Activated CD8-positive, alpha-beta T cell treated with anti-CD3 and anti-CD28 coated beads for 36 hours (primary cell): ENCODE measurements around the gene KCNIP4. TPM values are rescaled to one million over a fixed set of nuclear protein-coding genes. Genes with fewer than 3 reads are reported as not detected.

Experiments used
- ATAC-seq: fragments of 200-7000 bp; cut with Tn5 transposase; one replicate; pipeline ENCODE4 v1.10.0; 2021; ENCODE audit warnings: mild to moderate bottlenecking, moderate library complexity
- CTCF ChIA-PET: fragments of 350-600 bp; sonication (Branson Sonifier 250); formaldehyde crosslinking; loops from one replicate; lab custom pipeline; 2021; ENCODE audit warnings: antibody characterized with exemption; lab: Charles Lee
- POLR2A ChIA-PET: fragments of 350-600 bp; sonication (Branson Sonifier 250); formaldehyde crosslinking; loops from one replicate; lab custom pipeline; 2021; ENCODE audit warnings: antibody characterized with exemption; lab: Charles Lee
- DNase-seq: peaks from one replicate; pipeline ENCODE4 v3.0.0-alpha.2; 2020
- H3K27ac Mint-ChIP-seq: one replicate; pipeline ENCODE4 v1.8.0; 2021; ENCODE audit warnings: mild to moderate bottlenecking, mixed read lengths
- H3K27me3 Mint-ChIP-seq: one replicate; pipeline ENCODE4 v1.8.0; 2021; ENCODE audit warnings: mixed read lengths
- H3K36me3 Mint-ChIP-seq: one replicate; pipeline ENCODE4 v1.8.0; 2021; ENCODE audit warnings: low read depth, mixed read lengths
- H3K4me1 Mint-ChIP-seq: one replicate; pipeline ENCODE4 v1.8.0; 2021; ENCODE audit warnings: low read depth, mixed read lengths
- H3K4me3 Mint-ChIP-seq: one replicate; pipeline ENCODE4 v1.8.0; 2021; ENCODE audit warnings: mild to moderate bottlenecking, moderate library complexity, mixed read lengths
- H3K9me3 Mint-ChIP-seq: one replicate; pipeline ENCODE4 v1.8.0; 2021; ENCODE audit warnings: mixed read lengths
- CTCF ChIP-seq: fragments of 200-600 bp; IDR thresholded peaks from one replicate; pipeline ENCODE4 v1.8.0; 2022; ENCODE audit warnings: antibody characterized with exemption, mild to moderate bottlenecking
- intact Hi-C: fragments of 100-400 bp; cut with micrococcal nuclease; formaldehyde crosslinking; loops from one replicate; pipeline ENCODE4 v1.10.0; 2022
- total RNA-seq, 2 experiments: library from RNA; stranded (reverse); gene quantifications; one replicate each; pipeline ENCODE4 v1.2.3, GENCODE V29; 2021

Gene KCNIP4
- total RNA-seq, 2 experiments from 2014 or later, result not detected

DNA sequence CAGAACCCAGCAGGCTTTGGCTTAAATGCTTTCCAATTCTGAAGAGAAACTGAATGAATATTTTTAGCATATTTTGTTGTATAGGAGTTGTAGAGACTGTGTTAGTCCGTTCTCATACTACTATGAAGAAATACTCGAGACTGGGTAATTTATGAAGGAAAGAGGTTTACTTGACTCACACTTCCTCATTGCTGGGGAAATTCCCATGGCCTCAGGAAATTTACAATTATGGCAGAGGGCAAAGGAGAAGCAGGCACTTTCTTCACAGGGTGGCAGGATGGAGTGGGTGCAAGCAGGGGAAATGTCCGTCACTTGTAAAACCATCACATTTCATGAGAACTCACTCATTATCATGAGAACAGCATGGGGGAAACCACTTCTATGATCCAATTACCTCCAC lies 956.6 kb downstream of the KCNIP4 start:
- POLR2A ChIA-PET, result no interaction called here
- no peak for ATAC-seq

GRCh38 chr4:20987191-20987590 lies 961.4 kb downstream of the KCNIP4 start:
- no peaks in the 10 kb centered on the region for H3K36me3 Mint-ChIP-seq
- intact Hi-C loops, result no loop called here
- DNase-seq (no peak), ATAC-seq (no peak)
- H3K4me1 Mint-ChIP-seq, result no peaks in the 10 kb centered on the region
- ChIA-PET CTCF (no interaction called here), POLR2A (no interaction called here)
- peaks cover 1% of the 10 kb centered on the region for H3K9me3 Mint-ChIP-seq
- no peak for TF ChIP-seq CTCF
- H3K27me3 Mint-ChIP-seq, result peaks cover 3% of the 10 kb centered on the region
- H3K27ac Mint-ChIP-seq, result no peak overlapping the region
- no peak overlapping the region for H3K4me3 Mint-ChIP-seq

More for the DNA sequence above, 956.6 kb downstream of the KCNIP4 start:
- CTCF ChIA-PET, result no interaction called here
- peaks cover 1% of the 10 kb centered on the region for H3K9me3 Mint-ChIP-seq
- H3K27ac Mint-ChIP-seq, result no peak overlapping the region
- TF ChIP-seq CTCF, result no peak
- DNase-seq, result no peak
- H3K36me3 Mint-ChIP-seq, result no peaks in the 10 kb centered on the region
- H3K27me3 Mint-ChIP-seq, result no peaks in the 10 kb centered on the region
- no peak overlapping the region for H3K4me3 Mint-ChIP-seq
- no peaks in the 10 kb centered on the region for H3K4me1 Mint-ChIP-seq
- intact Hi-C loops, result no loop called here

GRCh38 chr4:20984576-20984836 lies 964.1 kb downstream of the KCNIP4 start:
- intact Hi-C loops, result no loop called here
- no peak overlapping the region for H3K27ac Mint-ChIP-seq

DNA sequence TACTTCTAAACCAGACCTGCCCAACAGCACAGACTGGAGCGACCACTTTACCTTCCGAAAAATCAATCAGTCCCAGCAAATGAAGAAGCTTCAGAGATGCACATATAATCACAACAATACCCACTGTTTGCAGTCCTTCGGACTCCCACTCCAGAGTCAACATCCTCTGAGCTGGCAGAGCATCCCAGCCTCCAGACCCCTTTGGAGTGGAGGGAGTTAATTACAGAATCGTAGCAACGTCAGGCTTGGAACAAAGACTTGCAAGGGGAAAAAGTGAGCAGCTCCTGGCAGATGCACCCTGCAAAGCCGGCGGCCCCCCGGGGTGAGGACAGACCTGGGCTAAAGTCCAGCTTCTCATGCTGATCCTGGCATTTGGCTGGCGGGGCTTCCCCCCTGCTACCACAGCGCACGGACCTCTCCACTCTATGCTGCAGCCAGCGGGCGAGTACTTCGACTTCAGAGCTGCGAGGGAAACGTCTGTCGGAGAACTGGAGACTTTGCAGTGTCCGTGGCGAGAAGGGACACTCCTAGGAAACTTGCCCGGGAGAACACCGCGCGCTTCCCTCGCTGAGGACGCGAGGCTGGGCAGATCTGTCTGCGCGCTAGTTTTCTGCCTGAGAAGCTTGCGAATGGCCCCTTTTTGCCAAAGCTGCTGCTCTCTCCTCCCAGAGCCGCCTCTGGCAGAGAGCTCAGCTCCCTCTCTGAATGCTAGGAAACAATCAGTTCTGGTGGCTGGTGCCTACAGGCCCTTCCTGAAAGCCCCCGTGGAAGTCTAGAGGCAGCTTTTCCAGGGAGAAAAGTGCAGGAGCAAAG lies 964.6 kb downstream of the KCNIP4 start:
- intact Hi-C loops, result no loop called here
- Mint-ChIP-seq H3K9me3 (peaks cover 1% of the 10 kb centered on the region), H3K4me3 (no peak overlapping the region), H3K27ac (no peak overlapping the region), H3K27me3 (peaks cover 3% of the 10 kb centered on the region), H3K4me1 (no peaks in the 10 kb centered on the region), H3K36me3 (no peaks in the 10 kb centered on the region)
- CTCF ChIA-PET, result no interaction called here
- POLR2A ChIA-PET, result no interaction called here
- TF ChIP-seq CTCF, result no peak
- DNase-seq (no peak), ATAC-seq (no peak)

More at GRCh38 chr4:20984576-20984836, 964.1 kb downstream of the KCNIP4 start:
- H3K9me3 Mint-ChIP-seq, result peaks cover 1% of the 10 kb centered on the region
- DNase-seq, result no peak
- CTCF ChIA-PET, result no interaction called here
- no peaks in the 10 kb centered on the region for H3K36me3 Mint-ChIP-seq
- H3K4me3 Mint-ChIP-seq, result no peak overlapping the region
- peaks cover 3% of the 10 kb centered on the region for H3K27me3 Mint-ChIP-seq
- H3K4me1 Mint-ChIP-seq, result no peaks in the 10 kb centered on the region
- no peak for ATAC-seq
- POLR2A ChIA-PET, result no interaction called here
- no peak for TF ChIP-seq CTCF

DNA sequence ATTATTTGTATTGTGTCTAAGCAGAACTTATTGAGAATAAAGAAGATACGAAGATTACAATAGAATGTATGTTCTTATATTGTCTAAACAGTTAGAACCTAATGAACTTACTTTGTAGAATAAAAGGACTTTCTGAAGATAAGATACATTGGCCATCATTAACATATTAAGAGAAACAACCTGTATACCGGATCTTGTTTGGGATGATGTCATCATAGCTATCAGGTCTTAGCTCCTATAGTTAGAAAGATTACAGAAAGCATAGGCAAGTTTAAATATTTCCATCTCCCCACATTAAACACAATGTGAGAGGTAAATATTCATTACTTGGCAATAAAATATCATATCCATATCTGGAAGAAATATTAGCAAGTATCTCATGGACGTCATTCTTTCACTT lies 966.0 kb downstream of the KCNIP4 start:
- H3K4me1 Mint-ChIP-seq, result no peaks in the 10 kb centered on the region
- intact Hi-C loops, result no loop called here
- H3K36me3 Mint-ChIP-seq, result no peaks in the 10 kb centered on the region
- H3K27me3 Mint-ChIP-seq, result peaks cover 3% of the 10 kb centered on the region
- ATAC-seq, result no peak
- no peak overlapping the region for H3K27ac Mint-ChIP-seq
- CTCF ChIA-PET, result no interaction called here
- no peak for DNase-seq
- TF ChIP-seq CTCF, result no peak
- no peak overlapping the region for H3K4me3 Mint-ChIP-seq
- POLR2A ChIA-PET, result no interaction called here
- no peaks in the 10 kb centered on the region for H3K9me3 Mint-ChIP-seq
